Peyer's patch (tissue), 4 donors: ENCODE results near the gene STIL.

Experiments used
- POLR2A ChIP-seq, 2 donors: fragments of 450-650 bp; IDR thresholded peaks; one replicate each; pipeline ENCODE4 v1.5.1; 2017; ENCODE audit warnings: antibody characterized with exemption in 2 of 2, mild to moderate bottlenecking in 2 of 2, moderate library complexity in 2 of 2
- TF ChIP-seq, protein P1 (sequence below), 6 experiments: fragments of 450-650 bp in 4 of 6; fragments of 200-600 bp in 2 of 6; sonication (generic) in 1 of 6; IDR thresholded peaks; one replicate each; pipeline ENCODE4 v1.5.1; 2017 to 2019; ENCODE audit warnings: antibody characterized with exemption in 6 of 6, mild to moderate bottlenecking in 3 of 6, moderate library complexity in 1 of 6

DNA sequence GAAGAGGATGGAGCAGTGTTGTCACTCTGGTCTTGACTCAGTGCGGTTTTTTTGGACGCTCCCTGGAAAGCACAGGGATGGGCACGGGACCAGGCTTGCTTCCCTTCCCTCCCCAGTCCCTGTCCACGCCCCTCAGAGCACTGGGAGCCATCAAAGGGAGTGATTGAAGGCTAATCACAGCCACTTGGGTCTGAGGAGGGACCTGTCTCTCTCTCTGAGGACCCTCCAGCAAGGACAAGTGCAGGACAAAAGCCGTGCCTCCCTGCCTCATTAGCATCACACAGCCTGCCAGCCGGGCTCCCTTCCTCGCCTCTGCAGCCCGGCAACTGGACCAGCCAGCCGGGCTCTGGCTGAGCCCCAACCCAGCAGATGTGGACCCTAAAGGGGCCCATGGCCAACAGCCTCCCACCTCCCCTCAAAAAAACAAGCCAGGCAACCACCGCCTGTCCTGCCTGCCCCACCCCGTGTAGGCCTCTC lies 105.5 kb downstream of the STIL start:
- TF ChIP-seq, protein P1, sequence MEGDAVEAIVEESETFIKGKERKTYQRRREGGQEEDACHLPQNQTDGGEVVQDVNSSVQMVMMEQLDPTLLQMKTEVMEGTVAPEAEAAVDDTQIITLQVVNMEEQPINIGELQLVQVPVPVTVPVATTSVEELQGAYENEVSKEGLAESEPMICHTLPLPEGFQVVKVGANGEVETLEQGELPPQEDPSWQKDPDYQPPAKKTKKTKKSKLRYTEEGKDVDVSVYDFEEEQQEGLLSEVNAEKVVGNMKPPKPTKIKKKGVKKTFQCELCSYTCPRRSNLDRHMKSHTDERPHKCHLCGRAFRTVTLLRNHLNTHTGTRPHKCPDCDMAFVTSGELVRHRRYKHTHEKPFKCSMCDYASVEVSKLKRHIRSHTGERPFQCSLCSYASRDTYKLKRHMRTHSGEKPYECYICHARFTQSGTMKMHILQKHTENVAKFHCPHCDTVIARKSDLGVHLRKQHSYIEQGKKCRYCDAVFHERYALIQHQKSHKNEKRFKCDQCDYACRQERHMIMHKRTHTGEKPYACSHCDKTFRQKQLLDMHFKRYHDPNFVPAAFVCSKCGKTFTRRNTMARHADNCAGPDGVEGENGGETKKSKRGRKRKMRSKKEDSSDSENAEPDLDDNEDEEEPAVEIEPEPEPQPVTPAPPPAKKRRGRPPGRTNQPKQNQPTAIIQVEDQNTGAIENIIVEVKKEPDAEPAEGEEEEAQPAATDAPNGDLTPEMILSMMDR (IDR thresholded peaks at IDR 0.05) = no peak
- TF ChIP-seq POLR2A (IDR thresholded peaks at IDR 0.05) = no peak
